B cell (primary cell): ENCODE measurements around the gene PTPRM. TPM values are rescaled to one million over a fixed set of nuclear protein-coding genes. Genes with fewer than 3 reads are reported as not detected.

ENCODE experiments used
- ATAC-seq: fragments of 200-7000 bp; cut with Tn5 transposase; one replicate; pipeline ENCODE4 v1.10.0; 2021; ENCODE audit warnings: low read depth, mild to moderate bottlenecking, moderate number of reproducible peaks, moderate library complexity
- CTCF ChIA-PET: fragments of 350-600 bp; sonication (Branson Sonifier 250); formaldehyde crosslinking; loops from one replicate; lab custom pipeline; 2021; ENCODE audit warnings: antibody characterized with exemption, inconsistent platforms; lab: Charles Lee
- POLR2A ChIA-PET: fragments of 350-600 bp; sonication (Branson Sonifier 250); formaldehyde crosslinking; loops from one replicate; lab custom pipeline; 2021; ENCODE audit warnings: antibody characterized with exemption; lab: Charles Lee
- DNase-seq: peaks from one replicate; pipeline ENCODE4 v3.0.0; 2013
- H2AFZ ChIP-seq: 2 replicates; pipeline ENCODE4 v1.6.1; 2012; ENCODE audit warnings: mild to moderate bottlenecking, low read depth, low read length; ENCODE audit not compliant: insufficient read depth, poor library complexity, severe bottlenecking
- H3K27ac ChIP-seq, 2 donors: 1 replicate in 1 of 2; 2 replicates in 1 of 2; pipeline ENCODE4 v1.5.1; 2012 to 2013; ENCODE audit warnings: low read length in 2 of 2, mild to moderate bottlenecking in 2 of 2, moderate library complexity in 1 of 2
- H3K27me3 ChIP-seq, 4 experiments: fragments of 200-600 bp in 1 of 4; sonication (generic) in 1 of 4; replicated peaks in 1 of 4; 1 replicate in 2 of 4; 2 replicates in 2 of 4; pipeline versions ENCODE4 v1.6.1 to v1.7.0; 2013 to 2016; ENCODE audit warnings: low read length in 3 of 4, mild to moderate bottlenecking in 2 of 4, mixed read lengths in 1 of 4, moderate library complexity in 1 of 4; ENCODE audit not compliant: insufficient read depth in 4 of 4, control insufficient read depth in 3 of 4; ENCODE audit errors: control extremely low read depth in 1 of 4
- H3K36me3 ChIP-seq, 2 experiments: replicated peaks in 1 of 2; 1 replicate in 1 of 2; 2 replicates in 1 of 2; pipeline versions ENCODE4 v1.6.1 to v1.7.1; 2013; ENCODE audit warnings: low read length in 1 of 2; ENCODE audit not compliant: insufficient read depth in 2 of 2, control insufficient read depth in 1 of 2; ENCODE audit errors: control extremely low read depth in 1 of 2, extremely low read depth in 1 of 2
- H3K4me1 ChIP-seq, 2 donors: fragments of 200-600 bp in 1 of 2; sonication (generic) in 1 of 2; 1 replicate in 1 of 2; 2 replicates in 1 of 2; pipeline versions ENCODE4 v1.5.1 to v1.6.1; 2013 to 2017; ENCODE audit warnings: low read length in 2 of 2; ENCODE audit not compliant: control insufficient read depth in 2 of 2, insufficient read depth in 2 of 2
- H3K4me2 ChIP-seq: replicated peaks from 2 replicates; pipeline ENCODE3; 2012; ENCODE audit warnings: mild to moderate bottlenecking, low read depth, low read length; ENCODE audit not compliant: poor library complexity, severe bottlenecking
- H3K4me3 ChIP-seq, 5 experiments: fragments of 200-600 bp in 1 of 5; sonication (generic) in 1 of 5; 1 replicate in 3 of 5; 2 replicates in 2 of 5; pipeline versions ENCODE4 v1.5.1 to v1.7.0; 2011 to 2016; ENCODE audit warnings: low read length in 4 of 5, mild to moderate bottlenecking in 4 of 5, low read depth in 2 of 5, control low read depth in 1 of 5, moderate library complexity in 1 of 5; ENCODE audit not compliant: insufficient read depth in 1 of 5; ENCODE audit errors: control extremely low read depth in 1 of 5, extremely low read depth in 1 of 5
- H3K79me2 ChIP-seq: fragments of 200-600 bp; sonication (generic); one replicate; pipeline ENCODE4 v1.6.0; 2016; ENCODE audit warnings: low read length; ENCODE audit not compliant: control insufficient read depth, insufficient read depth
- H3K9ac ChIP-seq: fragments of 200-600 bp; sonication (generic); 2 replicates; pipeline ENCODE4 v1.6.1; 2017; ENCODE audit warnings: mild to moderate bottlenecking, low read length, moderate library complexity
- H3K9me3 ChIP-seq, 3 donors: one replicate each; pipeline versions ENCODE4 v1.6.1 to v1.7.1; 2013; ENCODE audit warnings: low read length in 2 of 3; ENCODE audit not compliant: control insufficient read depth in 2 of 3, insufficient read depth in 1 of 3; ENCODE audit errors: control extremely low read depth in 1 of 3
- H4K20me1 ChIP-seq: 2 replicates; pipeline ENCODE4 v1.6.0; 2012; ENCODE audit warnings: mild to moderate bottlenecking, low read length; ENCODE audit not compliant: insufficient read depth, control insufficient read depth, poor library complexity, severe bottlenecking
- H3K27ac Mint-ChIP-seq: one replicate; pipeline ENCODE4 v1.8.0; 2021; ENCODE audit warnings: mixed read lengths
- H3K27me3 Mint-ChIP-seq: one replicate; pipeline ENCODE4 v1.8.0; 2021; ENCODE audit warnings: mixed read lengths
- H3K4me1 Mint-ChIP-seq: one replicate; pipeline ENCODE4 v1.8.0; 2021; ENCODE audit warnings: mixed read lengths
- H3K4me3 Mint-ChIP-seq: one replicate; pipeline ENCODE4 v1.8.0; 2021; ENCODE audit warnings: mixed read lengths
- H3K9me3 Mint-ChIP-seq: one replicate; pipeline ENCODE4 v1.8.0; 2022; ENCODE audit warnings: mixed read lengths; ENCODE audit not compliant: insufficient read depth
- EZH2 ChIP-seq: IDR thresholded peaks from 2 replicates; pipeline ENCODE4 v1.6.1; 2012; ENCODE audit warnings: borderline replicate concordance, low read depth, mild to moderate bottlenecking, moderate library complexity, low read length; ENCODE audit not compliant: insufficient read depth, poor library complexity, severe bottlenecking
- WGBS: methylation state at CpG from one replicate; pipeline ENCODE4 v1.1.5; 2013; ENCODE audit warnings: missing lambda C conversion rate; ENCODE audit not compliant: insufficient coverage; 5-methylcytosine and 5-hydroxymethylcytosine counted together
- intact Hi-C: fragments of 100-400 bp; cut with micrococcal nuclease; formaldehyde crosslinking; loops from one replicate; pipeline ENCODE4 v1.10.0; 2022
- polyA plus RNA-seq: library from polyadenylated mRNA; depleted of rRNA; stranded (reverse); fragments of >200 nt; gene quantifications from 2 replicates; pipeline ENCODE4 v1.2.3, GENCODE V29; 2012
- total RNA-seq, 2 donors: library from RNA; stranded (reverse); fragments of 120-200 nt in 1 of 2; gene quantifications; 1 replicate in 1 of 2; 2 replicates in 1 of 2; pipeline versions ENCODE4 v1.2.3 to v1.2.4, GENCODE V29; 2013 to 2022
- TF ChIP-seq, protein P1 (sequence below): fragments of 200-600 bp; IDR thresholded peaks from one replicate; pipeline ENCODE4 v1.8.0; 2022; ENCODE audit warnings: antibody characterized with exemption, mild to moderate bottlenecking

Gene PTPRM
- total and polyA plus RNA-seq, 2 donors (not counting 1 experiment from before 2014, with no cell fraction given) = 0.20 to 0.89 TPM

DNA sequence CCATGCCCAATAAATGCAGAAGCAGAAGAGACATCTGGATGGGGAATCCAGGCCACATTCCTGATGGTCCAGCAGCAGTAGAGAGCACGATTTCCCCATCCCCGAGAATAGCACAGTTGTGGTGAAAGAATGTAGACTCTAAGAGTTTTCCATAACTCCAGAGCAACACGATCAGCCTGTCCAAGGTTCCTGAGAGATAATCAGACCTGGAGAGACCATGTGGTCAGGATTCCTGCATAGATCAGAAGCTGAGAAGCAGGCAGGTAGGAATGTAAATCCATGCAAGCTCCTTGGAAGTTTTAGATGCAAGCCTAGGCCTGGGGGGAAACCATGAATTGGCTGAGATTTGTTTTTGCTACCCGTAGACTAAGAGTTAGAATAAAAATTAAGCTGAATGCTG lies 34.2 kb upstream of the PTPRM start:
- no peak overlapping the region for H3K4me3 ChIP-seq
- POLR2A ChIA-PET = no interaction called here
- 93% methylated on average over 3 of the region's 4 CpGs for whole genome bisulfite sequencing
- Mint-ChIP-seq H3K9me3 (no peaks in the 10 kb centered on the region), H3K4me1 (no peaks in the 10 kb centered on the region), H3K4me3 (no peak overlapping the region), H3K27ac (no peak overlapping the region), H3K27me3 (no peaks in the 10 kb centered on the region)
- intact Hi-C loops = no loop called here
- H3K36me3 ChIP-seq = no peaks in the 10 kb centered on the region
- no peak overlapping the region for H3K27ac ChIP-seq
- TF ChIP-seq, protein P1, sequence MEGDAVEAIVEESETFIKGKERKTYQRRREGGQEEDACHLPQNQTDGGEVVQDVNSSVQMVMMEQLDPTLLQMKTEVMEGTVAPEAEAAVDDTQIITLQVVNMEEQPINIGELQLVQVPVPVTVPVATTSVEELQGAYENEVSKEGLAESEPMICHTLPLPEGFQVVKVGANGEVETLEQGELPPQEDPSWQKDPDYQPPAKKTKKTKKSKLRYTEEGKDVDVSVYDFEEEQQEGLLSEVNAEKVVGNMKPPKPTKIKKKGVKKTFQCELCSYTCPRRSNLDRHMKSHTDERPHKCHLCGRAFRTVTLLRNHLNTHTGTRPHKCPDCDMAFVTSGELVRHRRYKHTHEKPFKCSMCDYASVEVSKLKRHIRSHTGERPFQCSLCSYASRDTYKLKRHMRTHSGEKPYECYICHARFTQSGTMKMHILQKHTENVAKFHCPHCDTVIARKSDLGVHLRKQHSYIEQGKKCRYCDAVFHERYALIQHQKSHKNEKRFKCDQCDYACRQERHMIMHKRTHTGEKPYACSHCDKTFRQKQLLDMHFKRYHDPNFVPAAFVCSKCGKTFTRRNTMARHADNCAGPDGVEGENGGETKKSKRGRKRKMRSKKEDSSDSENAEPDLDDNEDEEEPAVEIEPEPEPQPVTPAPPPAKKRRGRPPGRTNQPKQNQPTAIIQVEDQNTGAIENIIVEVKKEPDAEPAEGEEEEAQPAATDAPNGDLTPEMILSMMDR = no peak
- no peak for TF ChIP-seq EZH2
- H3K27me3 ChIP-seq = no peaks in the 10 kb centered on the region
- CTCF ChIA-PET = no interaction called here
- no peaks in the 10 kb centered on the region for H4K20me1 ChIP-seq
- no peak overlapping the region for H3K4me2 ChIP-seq
- no peak for DNase-seq
- ATAC-seq = no peak
- no peak overlapping the region for H3K9ac ChIP-seq
- H3K79me2 ChIP-seq = no peaks in the 10 kb centered on the region
- no peak overlapping the region for H2AFZ ChIP-seq
- H3K9me3 ChIP-seq = peaks cover 0 to 2% (median 0%) of the 10 kb centered on the region in 3 donors
- no peaks in the 10 kb centered on the region for H3K4me1 ChIP-seq

DNA sequence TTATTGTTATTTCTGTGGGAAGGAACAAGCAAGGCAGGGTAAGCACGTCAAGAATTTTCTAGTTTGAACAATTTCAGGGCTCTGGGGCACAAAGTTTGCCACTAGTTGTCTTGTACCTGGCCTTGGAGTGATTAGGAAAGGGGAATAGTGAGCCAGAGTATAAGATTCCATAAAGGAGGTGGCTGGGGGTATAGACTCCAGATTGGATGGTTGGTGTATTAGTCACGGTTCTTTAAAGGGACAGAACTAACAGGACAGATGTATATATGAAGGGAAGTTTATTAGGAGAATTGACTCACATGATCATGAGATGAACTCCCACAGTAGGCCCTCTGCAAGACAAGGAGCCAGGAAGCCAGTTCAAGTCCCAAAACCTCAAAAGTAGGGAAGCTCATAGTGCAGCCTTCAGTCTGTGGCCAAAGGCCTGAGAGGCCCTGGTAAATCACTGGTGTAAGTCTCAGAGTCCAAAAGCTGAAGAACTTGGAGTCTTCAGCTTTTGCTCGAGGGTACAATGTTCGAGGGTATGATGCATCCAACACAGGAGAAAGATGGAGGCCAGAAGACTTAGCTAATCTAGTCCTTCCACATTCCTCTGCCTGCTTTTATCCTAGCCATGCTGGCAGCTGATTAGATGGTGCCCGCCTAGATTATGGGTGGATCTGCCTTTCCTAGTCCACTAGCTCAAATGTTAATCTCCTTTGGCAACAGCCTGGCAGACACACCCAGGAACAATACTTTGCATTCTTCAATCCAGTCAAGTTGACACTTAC lies 31.5 kb upstream of the PTPRM start:
- POLR2A ChIA-PET = no interaction called here
- Histone ChIP-seq H3K4me2 (no peak overlapping the region), H3K36me3 (no peaks in the 10 kb centered on the region), H2AFZ (no peak overlapping the region), H4K20me1 (no peaks in the 10 kb centered on the region), H3K27me3 (no peaks in the 10 kb centered on the region), H3K9me3 (peaks cover 0 to 2% (median 0%) of the 10 kb centered on the region in 3 donors), H3K9ac (no peak overlapping the region), H3K27ac (no peak overlapping the region), H3K79me2 (no peaks in the 10 kb centered on the region), H3K4me3 (no peak overlapping the region), H3K4me1 (no peaks in the 10 kb centered on the region)
- no peaks in the 10 kb centered on the region for H3K4me1 Mint-ChIP-seq
- no peak overlapping the region for H3K4me3 Mint-ChIP-seq
- ATAC-seq = no peak
- H3K27me3 Mint-ChIP-seq = no peaks in the 10 kb centered on the region
- intact Hi-C loops = no loop called here
- TF ChIP-seq EZH2 = no peak
- TF ChIP-seq, protein P1 = no peak
- CTCF ChIA-PET = no interaction called here
- no peak overlapping the region for H3K27ac Mint-ChIP-seq
- DNase-seq = no peak
- WGBS = 79% methylated on average over 4 of the region's 5 CpGs
- no peaks in the 10 kb centered on the region for H3K9me3 Mint-ChIP-seq
